Testis (tissue), 3 donors: ENCODE data around the gene POP5. TPM values are rescaled to one million over a fixed set of nuclear protein-coding genes. Genes with fewer than 3 reads are reported as not detected.
"Not testable (repeated sequence)": the region's sequence is repeated elsewhere in the genome, so short reads cannot be mapped to it uniquely, and the experiment has no call there.

Source experiments
- DNase-seq: peaks from one replicate; pipeline ENCODE4 v3.0.0-alpha.2; 2019
- H3K27ac ChIP-seq, 2 donors: fragments of 200-600 bp; sonication (generic); one replicate each; pipeline ENCODE4 v1.5.1; 2019
- H3K27me3 ChIP-seq: fragments of 200-600 bp; sonication (generic); one replicate; pipeline ENCODE4 v1.5.1; 2019
- H3K36me3 ChIP-seq: fragments of 200-600 bp; sonication (generic); one replicate; pipeline ENCODE4 v1.5.1; 2017; ENCODE audit warnings: low read depth; ENCODE audit errors: missing control alignments
- H3K4me1 ChIP-seq: fragments of 200-600 bp; sonication (generic); one replicate; pipeline ENCODE4 v1.5.1; 2019
- H3K4me3 ChIP-seq, 2 donors: fragments of 200-600 bp; sonication (generic); one replicate each; pipeline ENCODE4 v1.5.1; 2017 to 2019
- H3K9me3 ChIP-seq: fragments of 200-600 bp; sonication (generic); one replicate; pipeline ENCODE4 v1.5.1; 2017
- POLR2A ChIP-seq: fragments of 450-650 bp; IDR thresholded peaks from one replicate; pipeline ENCODE4 v1.6.1; 2017; ENCODE audit warnings: antibody characterized with exemption, mild to moderate bottlenecking, moderate library complexity
- WGBS, 2 donors: methylation state at CpG; one replicate each; pipeline ENCODE4 v1.1.5; 2018; 5-methylcytosine and 5-hydroxymethylcytosine counted together
- intact Hi-C: fragments of 100-400 bp; cut with DNase I; formaldehyde crosslinking; loops from one replicate; pipeline ENCODE4 v1.15.1; 2023; ENCODE audit warnings: low total_unique reads
- polyA plus RNA-seq: library from polyadenylated mRNA; stranded (reverse); fragments of 350-450 nt; fragmentation: Illumina TruSeq; extraction: RNeasy Lipid Tissue Mini Kit (QIAGEN cat#74804); gene quantifications from one replicate; pipeline ENCODE4 v1.2.3, GENCODE V29; 2014; ENCODE audit warnings: low read depth, low replicate concordance; ENCODE audit not compliant: insufficient read depth
- total RNA-seq, 2 donors: library from RNA; depleted of rRNA; stranded (reverse); fragments of >200 nt; gene quantifications; one replicate each; pipeline ENCODE4 v1.2.3, GENCODE V29; 2016
- TF ChIP-seq, protein P1 (sequence below), 3 experiments: fragments of 450-650 bp in 2 of 3; fragments of 200-600 bp in 1 of 3; sonication (generic) in 1 of 3; IDR thresholded peaks; one replicate each; pipeline ENCODE4 v1.5.1; 2016 to 2019; ENCODE audit warnings: antibody characterized with exemption in 3 of 3, mild to moderate bottlenecking in 2 of 3, moderate library complexity in 1 of 3

The POP5 gene
- total and polyA plus RNA-seq, 3 donors from 2014 or later = 28.1 to 37.8 (median 36.7) TPM

DNA sequence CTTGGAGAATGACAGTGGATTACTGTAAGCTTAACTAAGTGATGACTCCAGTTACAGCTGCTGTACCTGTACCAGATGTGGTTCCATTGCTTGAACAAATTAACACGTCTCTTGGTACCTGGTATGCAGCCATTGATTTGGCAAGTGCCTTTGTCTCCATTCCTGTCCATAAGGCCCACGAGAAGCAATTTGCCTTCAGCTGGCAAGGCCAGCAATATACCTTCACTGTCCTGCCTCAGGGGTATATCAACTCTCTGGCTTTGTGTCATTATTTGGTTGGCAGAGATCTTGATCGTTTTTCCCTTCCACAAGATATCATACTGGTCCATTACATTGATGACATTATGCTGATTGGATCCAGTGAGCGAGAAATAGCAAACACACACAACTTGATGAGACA is 29.4 kb upstream of the POP5 start:
- H3K27me3 ChIP-seq = no peaks in the 10 kb centered on the region
- no peak overlapping the region for H3K4me3 ChIP-seq
- TF ChIP-seq, protein P1, sequence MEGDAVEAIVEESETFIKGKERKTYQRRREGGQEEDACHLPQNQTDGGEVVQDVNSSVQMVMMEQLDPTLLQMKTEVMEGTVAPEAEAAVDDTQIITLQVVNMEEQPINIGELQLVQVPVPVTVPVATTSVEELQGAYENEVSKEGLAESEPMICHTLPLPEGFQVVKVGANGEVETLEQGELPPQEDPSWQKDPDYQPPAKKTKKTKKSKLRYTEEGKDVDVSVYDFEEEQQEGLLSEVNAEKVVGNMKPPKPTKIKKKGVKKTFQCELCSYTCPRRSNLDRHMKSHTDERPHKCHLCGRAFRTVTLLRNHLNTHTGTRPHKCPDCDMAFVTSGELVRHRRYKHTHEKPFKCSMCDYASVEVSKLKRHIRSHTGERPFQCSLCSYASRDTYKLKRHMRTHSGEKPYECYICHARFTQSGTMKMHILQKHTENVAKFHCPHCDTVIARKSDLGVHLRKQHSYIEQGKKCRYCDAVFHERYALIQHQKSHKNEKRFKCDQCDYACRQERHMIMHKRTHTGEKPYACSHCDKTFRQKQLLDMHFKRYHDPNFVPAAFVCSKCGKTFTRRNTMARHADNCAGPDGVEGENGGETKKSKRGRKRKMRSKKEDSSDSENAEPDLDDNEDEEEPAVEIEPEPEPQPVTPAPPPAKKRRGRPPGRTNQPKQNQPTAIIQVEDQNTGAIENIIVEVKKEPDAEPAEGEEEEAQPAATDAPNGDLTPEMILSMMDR (IDR thresholded peaks at IDR 0.05) = no peak
- TF ChIP-seq POLR2A = no peak
- WGBS, 2 donors = 79 to 85% methylated on average over 4 of the region's 4 CpGs
- intact Hi-C loops = no loop called here
- H3K9me3 ChIP-seq = no peaks in the 10 kb centered on the region
- H3K4me1 ChIP-seq = no peaks in the 10 kb centered on the region
- no peak for DNase-seq
- H3K36me3 ChIP-seq = no peaks in the 10 kb centered on the region
- H3K27ac ChIP-seq = no peak overlapping the region

DNA sequence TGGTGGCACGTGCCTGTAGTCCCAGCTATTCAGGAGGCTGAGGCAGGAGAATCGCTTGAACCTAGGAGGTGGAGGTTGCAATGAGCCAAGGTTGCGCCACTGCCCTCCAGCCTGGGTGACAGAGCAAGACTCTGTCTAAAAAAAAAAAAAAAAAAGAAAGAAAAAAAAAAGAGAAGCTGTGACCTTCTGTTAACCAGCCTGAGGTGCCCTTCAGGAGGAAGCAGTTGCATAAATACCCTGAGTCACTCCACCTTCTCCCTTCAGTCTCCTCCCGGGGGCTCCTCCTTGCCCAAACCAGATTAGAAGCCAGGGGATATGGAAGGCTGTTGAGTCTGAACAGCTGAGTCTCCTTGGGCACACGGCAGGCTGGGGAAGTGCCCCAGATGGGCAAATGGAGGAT is 21.2 kb upstream of the POP5 start:
- WGBS, 2 donors = 79 to 82% methylated on average over 5 of the region's 5 CpGs
- H3K9me3 ChIP-seq, DNase-seq: not testable (repeated sequence)

DNA sequence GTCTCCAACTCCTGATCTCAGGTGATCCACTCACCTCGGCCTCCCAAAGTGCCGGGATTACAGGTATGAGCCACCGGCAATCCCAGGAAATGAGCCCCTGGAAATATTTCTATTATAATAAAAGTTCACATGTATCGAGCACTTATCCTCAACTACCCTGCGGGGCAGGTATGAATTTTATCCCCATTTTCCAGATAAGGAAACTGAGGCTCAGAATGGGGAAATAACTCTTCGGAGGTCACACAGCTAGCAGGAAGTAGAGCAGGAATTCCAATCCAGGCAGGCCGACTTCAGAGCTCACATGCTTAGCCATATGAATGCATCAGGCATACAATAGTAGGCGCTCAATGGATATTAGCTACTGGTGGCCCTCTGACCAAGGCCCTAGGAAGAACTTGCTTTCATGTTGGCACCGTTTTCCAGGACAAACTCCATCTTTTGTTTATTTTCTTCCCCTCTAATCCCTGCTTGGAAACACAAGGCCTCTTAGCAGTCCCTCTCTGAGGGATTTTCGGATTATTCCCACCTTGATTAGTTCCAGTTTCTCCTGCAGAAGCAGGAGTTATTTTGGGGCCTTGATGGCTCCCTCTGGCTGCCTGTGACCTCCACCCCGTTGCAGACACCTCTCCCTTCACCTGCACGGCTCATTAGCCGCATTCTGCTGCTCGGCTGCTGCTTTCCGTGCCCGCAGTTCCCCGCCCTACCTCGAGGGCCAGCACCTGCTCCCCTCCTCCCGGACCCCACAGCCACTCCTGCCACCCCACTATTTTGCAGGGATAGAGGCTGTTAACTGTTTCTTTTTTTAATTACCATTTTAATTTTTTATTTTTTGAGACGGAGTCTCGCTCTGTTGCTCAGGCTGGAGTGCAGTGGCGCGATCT is 18.7 kb upstream of the POP5 start:
- no peaks in the 10 kb centered on the region for H3K9me3 ChIP-seq
- H3K36me3 ChIP-seq = no peaks in the 10 kb centered on the region
- intact Hi-C loops = no loop called here
- no peak for TF ChIP-seq POLR2A
- TF ChIP-seq, protein P1 (IDR thresholded peaks at IDR 0.05) = no peak
- no peaks in the 10 kb centered on the region for H3K27me3 ChIP-seq
- H3K4me3 ChIP-seq = no peak overlapping the region
- 89 to 90% methylated on average over 23 of the region's 23 CpGs for WGBS, 2 donors
- no peak for DNase-seq
- H3K4me1 ChIP-seq = peaks cover 4% of the 10 kb centered on the region
- no peak overlapping the region for H3K27ac ChIP-seq

More for the DNA sequence above, 21.2 kb upstream of the POP5 start:
- H3K27ac ChIP-seq, H3K27me3 ChIP-seq, intact Hi-C loops, H3K36me3 ChIP-seq, H3K4me3 ChIP-seq, H3K4me1 ChIP-seq: not testable (repeated sequence)

DNA sequence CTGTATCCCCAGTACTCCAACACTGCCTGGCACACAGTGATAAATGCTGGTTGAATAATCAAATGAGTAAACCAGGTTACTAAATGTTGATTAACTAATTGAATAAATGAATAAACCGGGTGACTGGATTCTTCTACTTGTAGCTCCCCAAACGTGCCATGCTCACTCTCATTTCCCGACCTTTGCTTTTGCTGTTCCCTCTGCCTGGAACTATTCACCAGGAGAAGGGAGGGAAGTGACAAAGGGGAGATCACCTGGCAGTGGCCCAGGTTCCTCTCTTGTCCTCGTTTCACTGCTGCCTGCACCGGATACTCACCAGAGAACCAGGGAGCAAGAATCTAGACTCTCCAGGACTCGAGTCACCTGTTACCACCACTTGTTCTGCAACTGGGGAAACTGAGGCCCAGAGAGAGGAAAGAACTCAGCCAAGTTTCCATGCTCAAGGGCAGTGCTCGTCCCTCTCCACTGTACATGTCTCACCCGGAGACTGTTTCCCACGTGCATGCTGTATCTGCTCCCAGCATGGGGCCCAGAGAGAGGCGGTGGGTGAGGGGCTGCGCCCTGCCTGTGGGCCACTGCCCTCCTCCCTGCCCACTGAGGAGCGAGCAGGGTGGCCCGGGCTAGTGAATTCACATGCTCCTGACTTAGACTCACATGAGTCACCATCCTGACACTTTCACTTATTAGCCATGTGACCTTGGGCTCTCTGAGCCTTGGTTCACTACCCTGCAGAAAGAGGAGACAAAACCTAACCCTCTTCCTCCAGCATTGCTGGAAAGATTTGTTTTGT is 17.7 kb upstream of the POP5 start:
- peaks cover 4% of the 10 kb centered on the region for H3K4me1 ChIP-seq
- no peak overlapping the region for H3K27ac ChIP-seq
- TF ChIP-seq POLR2A = no peak
- TF ChIP-seq, protein P1 (IDR thresholded peaks at IDR 0.05) = no peak
- intact Hi-C loops = no loop called here
- peak; percentile 26 for DNase-seq
- H3K36me3 ChIP-seq = no peaks in the 10 kb centered on the region
- no peaks in the 10 kb centered on the region for H3K27me3 ChIP-seq
- no peaks in the 10 kb centered on the region for H3K9me3 ChIP-seq
- H3K4me3 ChIP-seq = no peak overlapping the region
- WGBS, 2 donors = 49 to 64% methylated on average over 8 to 13 of the region's 13 CpGs

DNA sequence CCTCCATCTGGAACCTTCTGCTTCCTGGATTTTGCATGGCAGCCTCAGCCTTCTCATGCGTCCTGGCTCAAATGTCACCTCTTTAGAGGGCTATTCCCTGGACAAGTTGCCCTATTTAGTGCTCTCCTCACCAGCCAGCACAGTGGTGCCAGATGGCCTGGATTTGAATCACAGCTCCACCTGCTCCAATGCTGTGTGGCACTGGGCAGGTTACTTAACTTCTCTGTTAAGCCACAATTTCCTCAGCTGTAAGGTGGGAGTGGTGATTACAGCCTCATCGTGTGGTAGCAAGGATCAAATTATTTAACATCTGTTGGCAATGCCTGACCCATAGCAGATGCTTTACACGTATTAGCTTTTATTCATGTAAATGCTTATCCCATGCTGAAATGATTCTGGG is 16.7 kb upstream of the POP5 start:
- Histone ChIP-seq H3K36me3 (no peaks in the 10 kb centered on the region), H3K9me3 (no peaks in the 10 kb centered on the region), H3K27me3 (no peaks in the 10 kb centered on the region), H3K27ac (no peak overlapping the region), H3K4me3 (no peak overlapping the region), H3K4me1 (peaks cover 4% of the 10 kb centered on the region)
- TF ChIP-seq, protein P1 (IDR thresholded peaks at IDR 0.05) = no peak
- TF ChIP-seq POLR2A = no peak
- intact Hi-C loops = no loop called here
- WGBS, 2 donors = 84 to 85% methylated on average over 3 of the region's 3 CpGs
- no peak for DNase-seq
